Activated naive CD4-positive, alpha-beta T cell treated with anti-CD3 and anti-CD28 coated beads, Interleukin-2, amount 50 U/mL, for 24 hours (primary cell): ENCODE results near the gene TMEM8B.

Experiments
- H3K27ac Mint-ChIP-seq: one replicate; pipeline ENCODE4 v1.8.0; 2021; ENCODE audit warnings: mild to moderate bottlenecking, mixed read lengths
- H3K27me3 Mint-ChIP-seq: one replicate; pipeline ENCODE4 v1.8.0; 2021; ENCODE audit warnings: mixed read lengths
- H3K36me3 Mint-ChIP-seq: one replicate; pipeline ENCODE4 v1.8.0; 2021; ENCODE audit warnings: mixed read lengths
- H3K4me1 Mint-ChIP-seq: one replicate; pipeline ENCODE4 v1.8.0; 2021; ENCODE audit warnings: mixed read lengths
- H3K4me3 Mint-ChIP-seq: one replicate; pipeline ENCODE4 v1.8.0; 2021; ENCODE audit warnings: mild to moderate bottlenecking, mixed read lengths
- H3K9me3 Mint-ChIP-seq: one replicate; pipeline ENCODE4 v1.8.0; 2021; ENCODE audit warnings: mixed read lengths

TMEM8B gene

GRCh38 chr9:35899021-35899420, 70.0 kb downstream of the TMEM8B start:
- peaks cover 11% of the 10 kb centered on the region for H3K4me1 Mint-ChIP-seq
- H3K9me3 Mint-ChIP-seq = no peaks in the 10 kb centered on the region
- peaks cover 2% of the 10 kb centered on the region for H3K27me3 Mint-ChIP-seq
- no peak overlapping the region for H3K4me3 Mint-ChIP-seq
- H3K36me3 Mint-ChIP-seq = no peaks in the 10 kb centered on the region
- no peak overlapping the region for H3K27ac Mint-ChIP-seq

- Mint-ChIP-seq H3K4me3 (no peak overlapping the region), H3K27ac (no peak overlapping the region), H3K9me3 (no peaks in the 10 kb centered on the region), H3K27me3 (peaks cover 2% of the 10 kb centered on the region), H3K4me1 (peaks cover 33% of the 10 kb centered on the region), H3K36me3 (no peaks in the 10 kb centered on the region)
Measured at GRCh38 chr9:35903049-35903448, 74.0 kb downstream of the TMEM8B start.

- Mint-ChIP-seq H3K27me3 (peaks cover 2% of the 10 kb centered on the region), H3K27ac (no peak overlapping the region), H3K4me1 (peaks cover 46% of the 10 kb centered on the region), H3K9me3 (no peaks in the 10 kb centered on the region), H3K4me3 (no peak overlapping the region), H3K36me3 (no peaks in the 10 kb centered on the region)
Measured at GRCh38 chr9:35904338-35904737, 75.3 kb downstream of the TMEM8B start.

GRCh38 chr9:35905051-35905781, 76.2 kb downstream of the TMEM8B start:
- Mint-ChIP-seq H3K4me3 (no peak overlapping the region), H3K27ac (no peak overlapping the region), H3K4me1 (peaks cover 55% of the 10 kb centered on the region), H3K27me3 (peaks cover 2% of the 10 kb centered on the region), H3K9me3 (no peaks in the 10 kb centered on the region), H3K36me3 (no peaks in the 10 kb centered on the region)

- Mint-ChIP-seq H3K27me3 (peaks cover under 1% of the 10 kb centered on the region), H3K36me3 (no peaks in the 10 kb centered on the region), H3K4me1 (peaks cover 63% of the 10 kb centered on the region), H3K27ac (no peak within 1 kb of the TSS), H3K4me3 (no peak within 1 kb of the TSS), H3K9me3 (no peaks in the 10 kb centered on the region)
Measured at GRCh38 chr9:35905912-35906679, 77.1 kb downstream of the TMEM8B start, which contains the start of gene HRCT1. TSS of gene HRCT1 (plus strand) at chr9:35906202. CDS start at chr9:35906288, 86 bp downstream.

- H3K9me3 Mint-ChIP-seq = no peaks in the 10 kb centered on the region
- H3K27ac Mint-ChIP-seq = no peak overlapping the region
- no peak overlapping the region for H3K4me3 Mint-ChIP-seq
- peaks cover 72% of the 10 kb centered on the region for H3K4me1 Mint-ChIP-seq
- H3K36me3 Mint-ChIP-seq = no peaks in the 10 kb centered on the region
- H3K27me3 Mint-ChIP-seq = no peaks in the 10 kb centered on the region
Measured at GRCh38 chr9:35906923-35907699, 78.1 kb downstream of the TMEM8B start.

- Mint-ChIP-seq H3K9me3 (no peaks in the 10 kb centered on the region), H3K4me1 (peaks cover 73% of the 10 kb centered on the region), H3K27me3 (no peaks in the 10 kb centered on the region), H3K4me3 (peak overlapping the region; percentile 42), H3K36me3 (no peaks in the 10 kb centered on the region), H3K27ac (no peak overlapping the region)
Measured at GRCh38 chr9:35907711-35908503, 78.9 kb downstream of the TMEM8B start.

GRCh38 chr9:35908504-35909125, 79.6 kb downstream of the TMEM8B start:
- H3K36me3 Mint-ChIP-seq = no peaks in the 10 kb centered on the region
- H3K4me1 Mint-ChIP-seq = peaks cover 69% of the 10 kb centered on the region
- no peaks in the 10 kb centered on the region for H3K9me3 Mint-ChIP-seq
- peak overlapping the region; percentile 58 for H3K4me3 Mint-ChIP-seq
- peak overlapping the region; percentile 65 for H3K27ac Mint-ChIP-seq
- H3K27me3 Mint-ChIP-seq = no peaks in the 10 kb centered on the region

GRCh38 chr9:35909274-35909673, 80.2 kb downstream of the TMEM8B start, which contains the start of gene SPAAR:
TSS of gene SPAAR (plus strand) at chr9:35909490. CDS start at chr9:35910464, 974 bp downstream.
- Mint-ChIP-seq H3K27me3 (no peaks in the 10 kb centered on the region), H3K36me3 (no peaks in the 10 kb centered on the region), H3K9me3 (no peaks in the 10 kb centered on the region), H3K4me3 (peak within 1 kb of the TSS; percentile 58), H3K4me1 (peaks cover 64% of the 10 kb centered on the region), H3K27ac (peak within 1 kb of the TSS; percentile 65)

GRCh38 chr9:35909687-35910612, 80.9 kb downstream of the TMEM8B start:
- Mint-ChIP-seq H3K9me3 (no peaks in the 10 kb centered on the region), H3K4me3 (no peak overlapping the region), H3K27me3 (no peaks in the 10 kb centered on the region), H3K36me3 (no peaks in the 10 kb centered on the region), H3K27ac (no peak overlapping the region), H3K4me1 (peaks cover 64% of the 10 kb centered on the region)

- no peaks in the 10 kb centered on the region for H3K36me3 Mint-ChIP-seq
- H3K4me3 Mint-ChIP-seq = peak overlapping the region; percentile 74
- peaks cover 60% of the 10 kb centered on the region for H3K4me1 Mint-ChIP-seq
- H3K27me3 Mint-ChIP-seq = no peaks in the 10 kb centered on the region
- peak overlapping the region; percentile 90 for H3K27ac Mint-ChIP-seq
- no peaks in the 10 kb centered on the region for H3K9me3 Mint-ChIP-seq
Measured at GRCh38 chr9:35910613-35911359, 81.8 kb downstream of the TMEM8B start.

- Mint-ChIP-seq H3K4me3 (no peak overlapping the region), H3K27ac (peak overlapping the region; percentile 24), H3K4me1 (peaks cover 55% of the 10 kb centered on the region)
Measured at GRCh38 chr9:35911690-35912089, 82.7 kb downstream of the TMEM8B start.

GRCh38 chr9:35912791-35913400, 83.9 kb downstream of the TMEM8B start:
- Mint-ChIP-seq H3K27me3 (no peaks in the 10 kb centered on the region), H3K27ac (no peak overlapping the region), H3K9me3 (no peaks in the 10 kb centered on the region), H3K4me3 (no peak overlapping the region), H3K36me3 (no peaks in the 10 kb centered on the region), H3K4me1 (peaks cover 45% of the 10 kb centered on the region)

More at GRCh38 chr9:35911690-35912089, 82.7 kb downstream of the TMEM8B start:
- Mint-ChIP-seq H3K27me3 (no peaks in the 10 kb centered on the region), H3K9me3 (no peaks in the 10 kb centered on the region), H3K36me3 (no peaks in the 10 kb centered on the region)
